H1 (cell line): ENCODE measurements around the gene HIGD2A. TPM values are rescaled to one million over a fixed set of nuclear protein-coding genes. Genes with fewer than 3 reads are reported as not detected.

Experiments used
- CTCF ChIA-PET: fragments of 300-600 bp; sonication (Branson Sonifier 250); formaldehyde crosslinking; loops from one replicate; lab custom pipeline; 2021; ENCODE audit not compliant: partially characterized antibody; lab: Charles Lee
- POLR2A ChIA-PET: fragments of 300-600 bp; sonication (Branson Sonifier 250); formaldehyde crosslinking; loops from one replicate; lab custom pipeline; 2021; ENCODE audit warnings: inconsistent platforms; ENCODE audit not compliant: partially characterized antibody; lab: Charles Lee
- DNase-seq, 2 experiments: peaks; one replicate each; pipeline versions ENCODE4 v3.0.0 to v3.0.0-alpha.2; 2010 to 2022; ENCODE audit warnings: low spot score in 2 of 2, low read depth in 1 of 2, mixed read lengths in 1 of 2
- FAIRE-seq: peaks from 2 replicates; lab custom pipeline; 2011; peaks lifted over from hg19 to GRCh38; lab: Jason Lieb, UNC
- H2AFZ ChIP-seq: 2 replicates; pipeline ENCODE4 v1.8.1; 2012; ENCODE audit warnings: low read length, inconsistent platforms
- H2AK5ac ChIP-seq: 2 replicates; pipeline ENCODE4 v1.6.1; 2013; ENCODE audit warnings: low read depth, low read length
- H2BK120ac ChIP-seq: replicated peaks from 2 replicates; pipeline ENCODE3; 2013; ENCODE audit warnings: low read depth, low read length, inconsistent platforms
- H2BK12ac ChIP-seq: 2 replicates; pipeline ENCODE4 v1.6.1; 2013; ENCODE audit warnings: low read depth, low read length
- H2BK15ac ChIP-seq: 2 replicates; pipeline ENCODE4 v1.6.1; 2013; ENCODE audit warnings: low read length
- H2BK20ac ChIP-seq: 2 replicates; pipeline ENCODE4 v1.6.1; 2013; ENCODE audit warnings: low read length
- H2BK5ac ChIP-seq: 2 replicates; pipeline ENCODE4 v1.6.1; 2013; ENCODE audit warnings: low read depth, low read length
- H3K14ac ChIP-seq: 2 replicates; pipeline ENCODE4 v1.6.1; 2013; ENCODE audit warnings: inconsistent platforms; ENCODE audit not compliant: insufficient read length
- H3K18ac ChIP-seq: 2 replicates; pipeline ENCODE4 v1.6.1; 2013; ENCODE audit warnings: low read length; ENCODE audit errors: extremely low read depth
- H3K23ac ChIP-seq: 2 replicates; pipeline ENCODE4 v1.6.1; 2013; ENCODE audit warnings: inconsistent platforms; ENCODE audit not compliant: insufficient read length
- H3K23me2 ChIP-seq: 2 replicates; pipeline ENCODE4 v1.6.1; 2013; ENCODE audit warnings: low read depth, low read length
- H3K27ac ChIP-seq: 2 replicates; pipeline ENCODE4 v1.6.1; 2011; ENCODE audit warnings: low read depth, low read length, inconsistent platforms
- H3K27me3 ChIP-seq, 4 experiments: replicated peaks in 1 of 4; 1 replicate in 1 of 4; 2 replicates in 3 of 4; pipeline versions ENCODE4 v1.6.1 to v1.8.1; 2011 to 2013; ENCODE audit warnings: low read length in 3 of 4, mild to moderate bottlenecking in 3 of 4, inconsistent platforms in 2 of 4, mixed read lengths in 2 of 4, moderate library complexity in 1 of 4; ENCODE audit not compliant: control insufficient read depth in 3 of 4, insufficient read depth in 3 of 4; ENCODE audit errors: extremely low read depth in 1 of 4
- H3K36me3 ChIP-seq, 4 experiments: 2 replicates each; pipeline versions ENCODE4 v1.6.1 to v1.8.1; 2011 to 2013; ENCODE audit warnings: mild to moderate bottlenecking in 4 of 4, low read length in 3 of 4, moderate library complexity in 2 of 4, control low read depth in 1 of 4, inconsistent platforms in 1 of 4; ENCODE audit not compliant: insufficient read depth in 4 of 4, control insufficient read depth in 2 of 4
- H3K4ac ChIP-seq: replicated peaks from 2 replicates; pipeline ENCODE3; 2013; ENCODE audit warnings: low read length, low read depth, mixed read lengths, inconsistent platforms; ENCODE audit not compliant: insufficient read length
- H3K4me1 ChIP-seq, 4 experiments: replicated peaks in 1 of 4; 1 replicate in 1 of 4; 2 replicates in 3 of 4; pipeline versions ENCODE4 v1.6.1 to v1.8.1; 2011 to 2013; ENCODE audit warnings: low read length in 3 of 4, inconsistent platforms in 2 of 4, mixed read lengths in 1 of 4; ENCODE audit not compliant: insufficient read depth in 4 of 4, control insufficient read depth in 3 of 4
- H3K4me2 ChIP-seq, 2 experiments: 2 replicates each; pipeline versions ENCODE4 v1.6.1 to v1.8.1; 2011 to 2013; ENCODE audit warnings: low read depth in 2 of 2, low read length in 2 of 2, control low read depth in 1 of 2, inconsistent platforms in 1 of 2, mild to moderate bottlenecking in 1 of 2; ENCODE audit not compliant: insufficient read depth in 1 of 2
- H3K4me3 ChIP-seq, 4 experiments: fragments of 200-600, 300-600 bp in 1 of 4; sonication (generic), shearing (Covaris generic), sonication (Bioruptor Twin) in 1 of 4; 2 replicates each; pipeline versions ENCODE4 v1.5.1 to v1.8.1; 2011 to 2016; ENCODE audit warnings: low read length in 4 of 4, low read depth in 3 of 4, control low read depth in 2 of 4, inconsistent platforms in 2 of 4, mild to moderate bottlenecking in 2 of 4, mixed read lengths in 1 of 4, moderate library complexity in 1 of 4; ENCODE audit not compliant: insufficient read depth in 2 of 4; ENCODE audit errors: extremely low read depth in 1 of 4
- H3K56ac ChIP-seq: replicated peaks from 2 replicates; pipeline ENCODE3; 2013; ENCODE audit warnings: low read depth, mild to moderate bottlenecking, mixed read lengths, low read length, inconsistent platforms; ENCODE audit not compliant: insufficient read length
- H3K79me1 ChIP-seq: 2 replicates; pipeline ENCODE4 v1.6.1; 2013; ENCODE audit warnings: low read depth, low read length, control low read depth
- H3K79me2 ChIP-seq, 2 experiments: 2 replicates each; pipeline versions ENCODE4 v1.6.1 to v1.8.1; 2012 to 2013; ENCODE audit warnings: low read length in 2 of 2, mild to moderate bottlenecking in 2 of 2, inconsistent platforms in 1 of 2; ENCODE audit not compliant: insufficient read depth in 2 of 2, control insufficient read depth in 1 of 2
- H3K9ac ChIP-seq, 4 experiments: replicated peaks in 1 of 4; 1 replicate in 1 of 4; 2 replicates in 3 of 4; pipeline versions ENCODE4 v1.6.1 to v1.8.1; 2011 to 2013; ENCODE audit warnings: low read depth in 3 of 4, low read length in 3 of 4, control low read depth in 2 of 4, mild to moderate bottlenecking in 2 of 4, moderate library complexity in 2 of 4, inconsistent platforms in 1 of 4; ENCODE audit errors: extremely low read depth in 1 of 4
- H3K9me3 ChIP-seq, 2 experiments: 2 replicates each; pipeline versions ENCODE4 v1.6.1 to v1.8.1; 2012 to 2013; ENCODE audit warnings: mild to moderate bottlenecking in 2 of 2, moderate library complexity in 2 of 2, control low read depth in 1 of 2, inconsistent platforms in 1 of 2, low read depth in 1 of 2, low read length in 1 of 2, mixed read lengths in 1 of 2; ENCODE audit not compliant: insufficient read depth in 2 of 2
- H4K20me1 ChIP-seq, 2 experiments: replicated peaks in 1 of 2; 2 replicates each; pipeline versions ENCODE3 to v1.8.1; 2011 to 2013; ENCODE audit warnings: inconsistent platforms in 2 of 2, low read length in 2 of 2, mild to moderate bottlenecking in 1 of 2; ENCODE audit not compliant: insufficient read depth in 2 of 2, control insufficient read depth in 1 of 2
- H4K5ac ChIP-seq: 2 replicates; pipeline ENCODE4 v1.6.1; 2013; ENCODE audit warnings: low read length, low read depth, mixed read lengths, inconsistent platforms; ENCODE audit not compliant: insufficient read length
- H4K8ac ChIP-seq: 2 replicates; pipeline ENCODE4 v1.8.0; 2013; ENCODE audit warnings: mild to moderate bottlenecking, moderate library complexity, low read length, inconsistent platforms; ENCODE audit not compliant: insufficient read depth; ENCODE audit errors: extremely low read depth
- H4K91ac ChIP-seq: replicated peaks from 2 replicates; pipeline ENCODE3; 2013; ENCODE audit warnings: low read length, mixed read lengths, inconsistent platforms; ENCODE audit not compliant: insufficient read length
- ATF3 ChIP-seq: IDR thresholded peaks from 2 replicates; pipeline ENCODE4 v1.6.1; 2011; ENCODE audit warnings: low read depth, mild to moderate bottlenecking, low read length; ENCODE audit not compliant: insufficient read depth
- EGR1 ChIP-seq: IDR thresholded peaks from 2 replicates; pipeline ENCODE4 v1.6.1; 2011; ENCODE audit warnings: low read depth, low read length, borderline replicate concordance
- EZH2 ChIP-seq: fragments of 200-600 bp; sonication (generic); IDR thresholded peaks from 2 replicates; pipeline ENCODE4 v1.7.1; 2012; ENCODE audit warnings: low read depth, mild to moderate bottlenecking, moderate library complexity, low read length, inconsistent platforms; ENCODE audit not compliant: severe bottlenecking
- HDAC6 ChIP-seq: IDR thresholded peaks from one replicate; pipeline ENCODE4 v1.7.1; 2012; ENCODE audit warnings: low read depth, mild to moderate bottlenecking, inconsistent platforms, low read length, moderate library complexity
- KDM1A ChIP-seq: fragments of 200-600, 300-600 bp; sonication (generic); IDR thresholded peaks from 2 replicates; pipeline ENCODE4 v1.7.1; 2016; ENCODE audit warnings: mild to moderate bottlenecking, low read length, borderline replicate concordance
- MAFK ChIP-seq: IDR thresholded peaks from 2 replicates; pipeline ENCODE4 v1.6.1; 2012; ENCODE audit warnings: low read depth, mild to moderate bottlenecking, improper control_type of control experiment, low read length
- POLR2A ChIP-seq, 2 experiments: IDR thresholded peaks; 1 replicate in 1 of 2; 2 replicates in 1 of 2; pipeline ENCODE4 v1.6.1; 2011; ENCODE audit warnings: low read depth in 2 of 2, low read length in 2 of 2, mild to moderate bottlenecking in 2 of 2; ENCODE audit errors: control extremely low read depth in 1 of 2
- POLR2AphosphoS5 ChIP-seq: IDR thresholded peaks from 2 replicates; pipeline ENCODE4 v1.6.1; 2011; ENCODE audit warnings: low read depth, low read length
- RNF2 ChIP-seq: fragments of 200-900, 300-1000 bp; sonication (generic); IDR thresholded peaks from 2 replicates; pipeline ENCODE4 v1.7.1; 2016; ENCODE audit warnings: borderline replicate concordance, low read depth, mild to moderate bottlenecking, antibody characterized with exemption, low read length; ENCODE audit not compliant: poor library complexity, severe bottlenecking; ENCODE audit errors: missing control alignments
- WGBS, 2 experiments: shearing (Covaris generic) in 1 of 2; methylation state at CpG; one replicate each; pipeline versions ENCODE4 v1.1.6 to v1.1.7; 2013 to 2015; ENCODE audit warnings: low lambda C conversion rate in 2 of 2, mixed read lengths in 2 of 2, inconsistent platforms in 1 of 2, low coverage in 1 of 2, missing lambda C conversion rate in 1 of 2; ENCODE audit not compliant: insufficient replicate concordance in 2 of 2, insufficient coverage in 1 of 2, insufficient read length in 1 of 2; ENCODE audit errors: extremely low coverage in 1 of 2, missing lambda C conversion rate in 1 of 2; 5-methylcytosine and 5-hydroxymethylcytosine counted together
- polyA plus RNA-seq, 7 experiments: library from polyadenylated mRNA; depleted of rRNA in 3 of 7; stranded (reverse) in 5 of 7; unstranded in 2 of 7; fragments of >200 nt in 5 of 7; fragments of 200-250 nt in 2 of 7; gene quantifications; 1 replicate in 5 of 7; 2 replicates in 1 of 7; 4 replicates in 1 of 7; pipeline versions ENCODE4 v1.2.1 to v1.2.3, GENCODE V29; 2011 to 2013; ENCODE audit warnings: missing spikeins in 2 of 7, mixed read lengths in 2 of 7
- total RNA-seq: library from RNA; stranded (reverse); fragmentation: NEBNext Ultra II Directional; extraction: Animal tissue kit (Norgen Biotek cat#: 25700); gene quantifications from 2 replicates; pipeline ENCODE4 v1.2.1, GENCODE V29; 2021
- TF ChIP-seq, protein P1 (sequence below): IDR thresholded peaks from 2 replicates; pipeline ENCODE4 v1.6.1; 2012; ENCODE audit warnings: inconsistent platforms

Gene HIGD2A
- total and polyA plus RNA-seq, 2 of the 8 experiments (the other 6 are each of a cell fraction or from before 2014, with no cell fraction given) = 95.5 to 264 TPM

DNA sequence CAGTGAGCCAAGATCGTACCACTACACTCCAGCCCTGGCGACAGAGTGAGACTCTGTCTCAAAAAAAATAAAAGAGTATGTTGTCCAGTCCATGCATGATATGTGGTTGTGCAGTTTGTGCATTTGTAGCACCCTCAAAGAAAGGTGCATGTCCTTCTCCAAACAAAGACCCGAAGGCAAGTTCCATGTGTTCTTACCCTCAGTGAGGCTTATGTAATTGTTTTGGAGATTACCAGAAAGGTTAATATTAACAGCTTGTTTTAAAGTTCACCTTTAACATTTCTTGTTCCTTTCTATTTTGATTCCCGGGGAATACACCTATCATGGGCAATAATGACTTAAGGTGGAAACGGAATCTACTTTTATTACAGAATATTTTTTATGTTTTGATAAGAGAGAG is 49.2 kb upstream of the HIGD2A start:
- H4K5ac ChIP-seq = no peak overlapping the region
- H3K79me1 ChIP-seq = no peaks in the 10 kb centered on the region
- H2AK5ac ChIP-seq = no peak overlapping the region
- no peaks in the 10 kb centered on the region for H3K79me2 ChIP-seq
- no peak overlapping the region for H2BK5ac ChIP-seq
- no peak overlapping the region for H4K91ac ChIP-seq
- H3K27me3 ChIP-seq = no peaks in the 10 kb centered on the region
- H3K18ac ChIP-seq = no peak overlapping the region
- no peak overlapping the region for H2AFZ ChIP-seq
- H3K4ac ChIP-seq = no peak overlapping the region
- H3K4me2 ChIP-seq = no peak overlapping the region
- 97% methylated on average over 5 of the region's 5 CpGs; no CpG with 5 or more reads in 1 of the 2 experiments for WGBS, 2 experiments
- no peaks in the 10 kb centered on the region for H4K20me1 ChIP-seq
- POLR2A ChIA-PET = no interaction called here
- no peak overlapping the region for H2BK20ac ChIP-seq
- H3K4me3 ChIP-seq = no peak overlapping the region
- DNase-seq (no peak), FAIRE-seq (no peak)
- H2BK12ac ChIP-seq = no peak overlapping the region
- H2BK15ac ChIP-seq = no peak overlapping the region
- H3K23me2 ChIP-seq = no peaks in the 10 kb centered on the region
- H3K27ac ChIP-seq = no peak overlapping the region
- no peak overlapping the region for H2BK120ac ChIP-seq
- H3K9me3 ChIP-seq = no peaks in the 10 kb centered on the region
- H3K36me3 ChIP-seq = peaks cover 0 to 11% (median 4%) of the 10 kb centered on the region in 4 experiments; a peak in 5 of 8 replicates
- H4K8ac ChIP-seq = no peak overlapping the region
- H3K56ac ChIP-seq = no peak overlapping the region
- TF ChIP-seq HDAC6 = no peak
- no peak for TF ChIP-seq KDM1A
- no peak for TF ChIP-seq POLR2AphosphoS5
- no peak for TF ChIP-seq ATF3
- TF ChIP-seq EGR1 = no peak
- TF ChIP-seq RNF2 = no peak
- TF ChIP-seq EZH2 = no peak
- TF ChIP-seq MAFK = no peak
- TF ChIP-seq, protein P1, sequence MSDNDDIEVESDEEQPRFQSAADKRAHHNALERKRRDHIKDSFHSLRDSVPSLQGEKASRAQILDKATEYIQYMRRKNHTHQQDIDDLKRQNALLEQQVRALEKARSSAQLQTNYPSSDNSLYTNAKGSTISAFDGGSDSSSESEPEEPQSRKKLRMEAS = no peak
- TF ChIP-seq POLR2A (IDR thresholded peaks at IDR 0.05; ENCODE audit: control extremely low read depth in 1 of 2, low read depth in 2 of 2, low read length in 2 of 2) = no peak
- no peak overlapping the region for H3K9ac ChIP-seq
- no peak overlapping the region for H3K23ac ChIP-seq
- H3K4me1 ChIP-seq = no peaks in the 10 kb centered on the region
- CTCF ChIA-PET = interaction anchor here (1.1 to 1.7 kb wide), 2 partner anchors 10 to 20 kb away, joined by 3 to 6 read pairs; no protein-coding TSS in a partner anchor
- H3K14ac ChIP-seq = no peak overlapping the region
